HCT116 (cell line): ENCODE data around the gene PLEK. TPM values are rescaled to one million over a fixed set of nuclear protein-coding genes. Genes with fewer than 3 reads are reported as not detected.

Experiments used
- ATAC-seq: fragments of 200-7000 bp; cut with Tn5 transposase; 2 replicates; pipeline ENCODE4 v1.9.1; 2020; ENCODE audit warnings: mild to moderate bottlenecking, moderate library complexity
- BruUV-seq: library from RNA; stranded (reverse); fragments of 400-500 nt; replicated peaks from 2 replicates; lab custom pipeline; 2021; lab: Mats Ljungman, UMichigan
- CTCF ChIA-PET: fragments of 300-600 bp; sonication (Branson Sonifier 250); formaldehyde crosslinking; loops from one replicate; lab custom pipeline; 2021; ENCODE audit warnings: antibody characterized with exemption; lab: Charles Lee
- POLR2A ChIA-PET: fragments of 300-600, 350-600 bp; sonication (Branson Sonifier 250); formaldehyde crosslinking; loops from one replicate; lab custom pipeline; 2021; ENCODE audit warnings: antibody characterized with exemption; lab: Charles Lee
- RAD21 ChIA-PET, 2 experiments: fragments of 300-600 bp; sonication (Branson Sonifier 250); formaldehyde crosslinking; loops; one replicate each; lab custom pipeline; 2023; ENCODE audit warnings: low total read pairs in 2 of 2; ENCODE audit not compliant: uncharacterized antibody in 2 of 2, unreplicated experiment in 2 of 2, low non-redundant PET in 1 of 2; lab: Charles Lee
- DNase-seq: peaks from one replicate; pipeline ENCODE4 v3.0.0-alpha.2; 2010; ENCODE audit warnings: low read depth, low spot score
- H2AFZ ChIP-seq: fragments of 200-600 bp; shearing (Covaris generic), sonication (generic); 2 replicates; pipeline ENCODE4 v1.6.1; 2017; ENCODE audit warnings: low read depth, mixed run types, mixed read lengths, antibody characterized with exemption, low read length; ENCODE audit not compliant: poor library complexity, severe bottlenecking
- H3K27ac ChIP-seq: 2 replicates; pipeline ENCODE4 v1.5.1; 2012; ENCODE audit warnings: low read depth, low read length
- H3K27me3 ChIP-seq: fragments of 200-600 bp; sonication (generic); 2 replicates; pipeline ENCODE4 v1.6.1; 2016; ENCODE audit warnings: mixed run types, low read length, mixed read lengths; ENCODE audit not compliant: insufficient read depth
- H3K36me3 ChIP-seq, 2 experiments: fragments of 200-500 bp in 1 of 2; fragments of 200-600 bp in 1 of 2; sonication (Bioruptor generic) in 1 of 2; sonication (generic) in 1 of 2; 2 replicates each; pipeline versions ENCODE4 v1.5.1 to v1.6.1; 2014 to 2016; ENCODE audit warnings: low read length in 2 of 2, inconsistent platforms in 1 of 2, mixed read lengths in 1 of 2, mixed run types in 1 of 2; ENCODE audit not compliant: insufficient read depth in 2 of 2, control insufficient read depth in 1 of 2
- H3K4me1 ChIP-seq, 2 experiments: fragments of 200-600 bp in 1 of 2; sonication (generic) in 1 of 2; 2 replicates each; pipeline versions ENCODE4 v1.5.1 to v1.6.1; 2012 to 2017; ENCODE audit warnings: low read length in 2 of 2, inconsistent platforms in 1 of 2, mild to moderate bottlenecking in 1 of 2, mixed read lengths in 1 of 2, mixed run types in 1 of 2, moderate library complexity in 1 of 2; ENCODE audit not compliant: insufficient read depth in 2 of 2, control insufficient read depth in 1 of 2
- H3K4me2 ChIP-seq: fragments of 200-600 bp; sonication (generic); 2 replicates; pipeline ENCODE4 v1.6.1; 2017; ENCODE audit warnings: mixed run types, low read length, mixed read lengths
- H3K4me3 ChIP-seq, 2 experiments: fragments of 200-600 bp in 1 of 2; sonication (generic) in 1 of 2; replicated peaks in 1 of 2; 2 replicates each; pipeline ENCODE4 v1.5.1; 2011 to 2016; ENCODE audit warnings: low read length in 2 of 2, control low read depth in 1 of 2, low read depth in 1 of 2, mild to moderate bottlenecking in 1 of 2, mixed read lengths in 1 of 2, mixed run types in 1 of 2
- H3K79me2 ChIP-seq: fragments of 200-600 bp; sonication (generic); 2 replicates; pipeline ENCODE4 v1.6.1; 2017; ENCODE audit warnings: mild to moderate bottlenecking, mixed run types, low read length, moderate library complexity, mixed read lengths; ENCODE audit not compliant: insufficient read depth
- H3K9ac ChIP-seq: fragments of 200-600 bp; sonication (generic); 2 replicates; pipeline ENCODE4 v1.6.1; 2016; ENCODE audit warnings: low read length, mixed read lengths
- H3K9me2 ChIP-seq: fragments of 200-600 bp; sonication (generic), shearing (Covaris generic); 2 replicates; pipeline ENCODE4 v1.6.1; 2017; ENCODE audit warnings: mixed run types, mild to moderate bottlenecking, moderate library complexity; ENCODE audit not compliant: insufficient read depth
- H3K9me3 ChIP-seq, 2 experiments: fragments of 200-500 bp in 1 of 2; fragments of 200-600 bp in 1 of 2; sonication (Bioruptor generic) in 1 of 2; sonication (generic) in 1 of 2; 2 replicates each; pipeline ENCODE4 v1.6.1; 2014 to 2017; ENCODE audit warnings: low read length in 2 of 2, mixed read lengths in 2 of 2, inconsistent platforms in 1 of 2, low read depth in 1 of 2, mild to moderate bottlenecking in 1 of 2, mixed run types in 1 of 2, moderate library complexity in 1 of 2; ENCODE audit not compliant: control insufficient read depth in 1 of 2, insufficient read depth in 1 of 2
- H4K20me1 ChIP-seq: fragments of 200-600 bp; sonication (generic), shearing (Covaris generic); 2 replicates; pipeline ENCODE4 v1.6.1; 2017; ENCODE audit warnings: mixed run types, mild to moderate bottlenecking, moderate library complexity; ENCODE audit not compliant: insufficient read depth
- CEBPB ChIP-seq: IDR thresholded peaks from 2 replicates; pipeline ENCODE4 v1.6.1; 2012; ENCODE audit warnings: low read depth
- EGR1 ChIP-seq: IDR thresholded peaks from 2 replicates; pipeline ENCODE4 v1.6.1; 2012; ENCODE audit warnings: low read depth
- ELF1 ChIP-seq: IDR thresholded peaks from 2 replicates; pipeline ENCODE4 v1.6.1; 2012; ENCODE audit warnings: low read depth, borderline replicate concordance
- EZH2 ChIP-seq: fragments of 200-600 bp; sonication (generic); IDR thresholded peaks from 2 replicates; pipeline ENCODE4 v1.6.1; 2017; ENCODE audit warnings: antibody characterized with exemption, mixed run types
- SIN3A ChIP-seq: IDR thresholded peaks from 2 replicates; pipeline ENCODE4 v1.6.1; 2012; ENCODE audit warnings: low read depth
- SRF ChIP-seq: IDR thresholded peaks from 2 replicates; pipeline ENCODE4 v1.6.1; 2012; ENCODE audit warnings: low read depth
- ZFX ChIP-seq: fragments of 450-650 bp; IDR thresholded peaks from 2 replicates; pipeline ENCODE4 v1.6.1; 2017
- intact Hi-C: fragments of 100-400 bp; cut with micrococcal nuclease; formaldehyde crosslinking; loops from 2 replicates; pipeline ENCODE4 v1.10.0; 2022
- total RNA-seq: library from RNA; stranded (reverse); gene quantifications from one replicate; pipeline ENCODE4 v1.2.1, GENCODE V29; 2021; ENCODE audit not compliant: unreplicated experiment
- TF ChIP-seq, protein P1 (sequence below): IDR thresholded peaks from 2 replicates; pipeline ENCODE4 v1.6.1; 2011; ENCODE audit warnings: mild to moderate bottlenecking, low read length, moderate library complexity; ENCODE audit not compliant: insufficient replicate concordance; ENCODE audit errors: extremely low read depth
- TF ChIP-seq, protein P2 (sequence below), 3 experiments: fragments of 200-600 bp in 1 of 3; sonication (generic) in 1 of 3; IDR thresholded peaks in 2 of 3; conservative IDR thresholded peaks in 1 of 3; 2 replicates each; pipeline ENCODE4 v1.5.1; 2012 to 2017; ENCODE audit warnings: low read depth in 2 of 3, low read length in 2 of 3, antibody characterized with exemption in 1 of 3, borderline replicate concordance in 1 of 3, control low read depth in 1 of 3, mild to moderate bottlenecking in 1 of 3, mixed read lengths in 1 of 3, mixed run types in 1 of 3, moderate library complexity in 1 of 3; ENCODE audit not compliant: insufficient read depth in 1 of 3
- TF ChIP-seq, protein P3 (sequence below): IDR thresholded peaks from 2 replicates; pipeline ENCODE4 v1.6.1; 2012
- TF ChIP-seq, protein P4 (sequence below): IDR thresholded peaks from 2 replicates; pipeline ENCODE4 v1.6.1; 2012
- TF ChIP-seq, protein P5 (sequence below): IDR thresholded peaks from 2 replicates; pipeline ENCODE4 v1.6.1; 2012; ENCODE audit warnings: low read depth

The PLEK gene
- total RNA-seq, 1 experiment from 2014 or later: 0.22 TPM

DNA sequence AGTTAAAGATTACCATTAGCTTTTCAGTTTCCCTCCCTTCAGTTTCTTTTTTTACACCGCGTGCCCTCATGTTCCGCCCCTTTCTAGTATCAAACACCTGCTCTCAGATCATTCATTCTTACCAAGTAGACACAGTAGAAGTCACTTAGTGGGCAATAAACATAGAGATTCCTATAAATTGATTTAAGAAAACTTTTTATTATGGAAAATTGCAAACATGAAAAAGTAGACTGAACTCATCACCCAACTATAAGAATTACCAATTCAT is 24.1 kb upstream of the PLEK start:
- no peak for ATAC-seq
- POLR2A ChIA-PET: no interaction called here
- BruUV-seq: no TSS peak
- no peak for TF ChIP-seq SRF
- TF ChIP-seq CEBPB: no peak
- TF ChIP-seq, protein P1, sequence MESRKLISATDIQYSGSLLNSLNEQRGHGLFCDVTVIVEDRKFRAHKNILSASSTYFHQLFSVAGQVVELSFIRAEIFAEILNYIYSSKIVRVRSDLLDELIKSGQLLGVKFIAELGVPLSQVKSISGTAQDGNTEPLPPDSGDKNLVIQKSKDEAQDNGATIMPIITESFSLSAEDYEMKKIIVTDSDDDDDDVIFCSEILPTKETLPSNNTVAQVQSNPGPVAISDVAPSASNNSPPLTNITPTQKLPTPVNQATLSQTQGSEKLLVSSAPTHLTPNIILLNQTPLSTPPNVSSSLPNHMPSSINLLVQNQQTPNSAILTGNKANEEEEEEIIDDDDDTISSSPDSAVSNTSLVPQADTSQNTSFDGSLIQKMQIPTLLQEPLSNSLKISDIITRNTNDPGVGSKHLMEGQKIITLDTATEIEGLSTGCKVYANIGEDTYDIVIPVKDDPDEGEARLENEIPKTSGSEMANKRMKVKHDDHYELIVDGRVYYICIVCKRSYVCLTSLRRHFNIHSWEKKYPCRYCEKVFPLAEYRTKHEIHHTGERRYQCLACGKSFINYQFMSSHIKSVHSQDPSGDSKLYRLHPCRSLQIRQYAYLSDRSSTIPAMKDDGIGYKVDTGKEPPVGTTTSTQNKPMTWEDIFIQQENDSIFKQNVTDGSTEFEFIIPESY: no peak
- TF ChIP-seq ELF1: no peak
- TF ChIP-seq, protein P2, sequence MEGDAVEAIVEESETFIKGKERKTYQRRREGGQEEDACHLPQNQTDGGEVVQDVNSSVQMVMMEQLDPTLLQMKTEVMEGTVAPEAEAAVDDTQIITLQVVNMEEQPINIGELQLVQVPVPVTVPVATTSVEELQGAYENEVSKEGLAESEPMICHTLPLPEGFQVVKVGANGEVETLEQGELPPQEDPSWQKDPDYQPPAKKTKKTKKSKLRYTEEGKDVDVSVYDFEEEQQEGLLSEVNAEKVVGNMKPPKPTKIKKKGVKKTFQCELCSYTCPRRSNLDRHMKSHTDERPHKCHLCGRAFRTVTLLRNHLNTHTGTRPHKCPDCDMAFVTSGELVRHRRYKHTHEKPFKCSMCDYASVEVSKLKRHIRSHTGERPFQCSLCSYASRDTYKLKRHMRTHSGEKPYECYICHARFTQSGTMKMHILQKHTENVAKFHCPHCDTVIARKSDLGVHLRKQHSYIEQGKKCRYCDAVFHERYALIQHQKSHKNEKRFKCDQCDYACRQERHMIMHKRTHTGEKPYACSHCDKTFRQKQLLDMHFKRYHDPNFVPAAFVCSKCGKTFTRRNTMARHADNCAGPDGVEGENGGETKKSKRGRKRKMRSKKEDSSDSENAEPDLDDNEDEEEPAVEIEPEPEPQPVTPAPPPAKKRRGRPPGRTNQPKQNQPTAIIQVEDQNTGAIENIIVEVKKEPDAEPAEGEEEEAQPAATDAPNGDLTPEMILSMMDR (IDR thresholded peaks at IDR 0.05 in 2 of 3, conservative IDR thresholded peaks at IDR 0.05 in 1 of 3; ENCODE audit: borderline replicate concordance in 1 of 3, insufficient read depth in 1 of 3, low read depth in 2 of 3, low read length in 2 of 3): no peak
- no peak for TF ChIP-seq EZH2
- TF ChIP-seq ZFX: no peak
- TF ChIP-seq EGR1: no peak
- TF ChIP-seq, protein P3, sequence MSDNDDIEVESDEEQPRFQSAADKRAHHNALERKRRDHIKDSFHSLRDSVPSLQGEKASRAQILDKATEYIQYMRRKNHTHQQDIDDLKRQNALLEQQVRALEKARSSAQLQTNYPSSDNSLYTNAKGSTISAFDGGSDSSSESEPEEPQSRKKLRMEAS: no peak
- TF ChIP-seq, protein P4, sequence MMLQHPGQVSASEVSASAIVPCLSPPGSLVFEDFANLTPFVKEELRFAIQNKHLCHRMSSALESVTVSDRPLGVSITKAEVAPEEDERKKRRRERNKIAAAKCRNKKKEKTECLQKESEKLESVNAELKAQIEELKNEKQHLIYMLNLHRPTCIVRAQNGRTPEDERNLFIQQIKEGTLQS: no peak
- TF ChIP-seq, protein P5, sequence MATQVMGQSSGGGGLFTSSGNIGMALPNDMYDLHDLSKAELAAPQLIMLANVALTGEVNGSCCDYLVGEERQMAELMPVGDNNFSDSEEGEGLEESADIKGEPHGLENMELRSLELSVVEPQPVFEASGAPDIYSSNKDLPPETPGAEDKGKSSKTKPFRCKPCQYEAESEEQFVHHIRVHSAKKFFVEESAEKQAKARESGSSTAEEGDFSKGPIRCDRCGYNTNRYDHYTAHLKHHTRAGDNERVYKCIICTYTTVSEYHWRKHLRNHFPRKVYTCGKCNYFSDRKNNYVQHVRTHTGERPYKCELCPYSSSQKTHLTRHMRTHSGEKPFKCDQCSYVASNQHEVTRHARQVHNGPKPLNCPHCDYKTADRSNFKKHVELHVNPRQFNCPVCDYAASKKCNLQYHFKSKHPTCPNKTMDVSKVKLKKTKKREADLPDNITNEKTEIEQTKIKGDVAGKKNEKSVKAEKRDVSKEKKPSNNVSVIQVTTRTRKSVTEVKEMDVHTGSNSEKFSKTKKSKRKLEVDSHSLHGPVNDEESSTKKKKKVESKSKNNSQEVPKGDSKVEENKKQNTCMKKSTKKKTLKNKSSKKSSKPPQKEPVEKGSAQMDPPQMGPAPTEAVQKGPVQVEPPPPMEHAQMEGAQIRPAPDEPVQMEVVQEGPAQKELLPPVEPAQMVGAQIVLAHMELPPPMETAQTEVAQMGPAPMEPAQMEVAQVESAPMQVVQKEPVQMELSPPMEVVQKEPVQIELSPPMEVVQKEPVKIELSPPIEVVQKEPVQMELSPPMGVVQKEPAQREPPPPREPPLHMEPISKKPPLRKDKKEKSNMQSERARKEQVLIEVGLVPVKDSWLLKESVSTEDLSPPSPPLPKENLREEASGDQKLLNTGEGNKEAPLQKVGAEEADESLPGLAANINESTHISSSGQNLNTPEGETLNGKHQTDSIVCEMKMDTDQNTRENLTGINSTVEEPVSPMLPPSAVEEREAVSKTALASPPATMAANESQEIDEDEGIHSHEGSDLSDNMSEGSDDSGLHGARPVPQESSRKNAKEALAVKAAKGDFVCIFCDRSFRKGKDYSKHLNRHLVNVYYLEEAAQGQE: no peak
- no peak for TF ChIP-seq SIN3A
- Histone ChIP-seq H3K27me3 (peaks cover 9% of the 10 kb centered on the region; the same call in 1 of the 2 replicates), H3K79me2 (no peaks in the 10 kb centered on the region), H3K36me3 (no peaks in the 10 kb centered on the region), H2AFZ (no peak overlapping the region), H3K4me3 (no peak overlapping the region), H3K9me3 (no peaks in the 10 kb centered on the region), H3K27ac (no peak overlapping the region), H3K4me2 (no peak overlapping the region), H3K9me2 (no peaks in the 10 kb centered on the region), H3K4me1 (peaks cover 9 to 17% of the 10 kb centered on the region in 2 experiments; a peak in 3 of 4 replicates), H4K20me1 (no peaks in the 10 kb centered on the region), H3K9ac (no peak overlapping the region)
- intact Hi-C loops: no loop called here
- DNase-seq: no peak
- CTCF ChIA-PET: no interaction called here
- RAD21 ChIA-PET: no interaction called here
